H1 (cell line): Measurements from ENCODE around the gene POMT2. TPM values are rescaled to one million over a fixed set of nuclear protein-coding genes. Genes with fewer than 3 reads are reported as not detected.

Source experiments
- CTCF ChIA-PET: fragments of 300-600 bp; sonication (Branson Sonifier 250); formaldehyde crosslinking; loops from one replicate; lab custom pipeline; 2021; ENCODE audit not compliant: partially characterized antibody; lab: Charles Lee
- POLR2A ChIA-PET: fragments of 300-600 bp; sonication (Branson Sonifier 250); formaldehyde crosslinking; loops from one replicate; lab custom pipeline; 2021; ENCODE audit warnings: inconsistent platforms; ENCODE audit not compliant: partially characterized antibody; lab: Charles Lee
- DNase-seq, 2 experiments: peaks; one replicate each; pipeline versions ENCODE4 v3.0.0 to v3.0.0-alpha.2; 2010 to 2022; ENCODE audit warnings: low spot score in 2 of 2, low read depth in 1 of 2, mixed read lengths in 1 of 2
- FAIRE-seq: peaks from 2 replicates; lab custom pipeline; 2011; peaks lifted over from hg19 to GRCh38; lab: Jason Lieb, UNC
- H2AFZ ChIP-seq: 2 replicates; pipeline ENCODE4 v1.8.1; 2012; ENCODE audit warnings: low read length, inconsistent platforms
- H2AK5ac ChIP-seq: 2 replicates; pipeline ENCODE4 v1.6.1; 2013; ENCODE audit warnings: low read depth, low read length
- H2BK120ac ChIP-seq: replicated peaks from 2 replicates; pipeline ENCODE3; 2013; ENCODE audit warnings: low read depth, low read length, inconsistent platforms
- H2BK12ac ChIP-seq: 2 replicates; pipeline ENCODE4 v1.6.1; 2013; ENCODE audit warnings: low read depth, low read length
- H2BK15ac ChIP-seq: 2 replicates; pipeline ENCODE4 v1.6.1; 2013; ENCODE audit warnings: low read length
- H2BK20ac ChIP-seq: 2 replicates; pipeline ENCODE4 v1.6.1; 2013; ENCODE audit warnings: low read length
- H2BK5ac ChIP-seq: 2 replicates; pipeline ENCODE4 v1.6.1; 2013; ENCODE audit warnings: low read depth, low read length
- H3K14ac ChIP-seq: 2 replicates; pipeline ENCODE4 v1.6.1; 2013; ENCODE audit warnings: inconsistent platforms; ENCODE audit not compliant: insufficient read length
- H3K18ac ChIP-seq: 2 replicates; pipeline ENCODE4 v1.6.1; 2013; ENCODE audit warnings: low read length; ENCODE audit errors: extremely low read depth
- H3K23ac ChIP-seq: 2 replicates; pipeline ENCODE4 v1.6.1; 2013; ENCODE audit warnings: inconsistent platforms; ENCODE audit not compliant: insufficient read length
- H3K23me2 ChIP-seq: 2 replicates; pipeline ENCODE4 v1.6.1; 2013; ENCODE audit warnings: low read depth, low read length
- H3K27ac ChIP-seq: 2 replicates; pipeline ENCODE4 v1.6.1; 2011; ENCODE audit warnings: low read depth, low read length, inconsistent platforms
- H3K27me3 ChIP-seq, 4 experiments: replicated peaks in 1 of 4; 1 replicate in 1 of 4; 2 replicates in 3 of 4; pipeline versions ENCODE4 v1.6.1 to v1.8.1; 2011 to 2013; ENCODE audit warnings: low read length in 3 of 4, mild to moderate bottlenecking in 3 of 4, inconsistent platforms in 2 of 4, mixed read lengths in 2 of 4, moderate library complexity in 1 of 4; ENCODE audit not compliant: control insufficient read depth in 3 of 4, insufficient read depth in 3 of 4; ENCODE audit errors: extremely low read depth in 1 of 4
- H3K36me3 ChIP-seq, 4 experiments: 2 replicates each; pipeline versions ENCODE4 v1.6.1 to v1.8.1; 2011 to 2013; ENCODE audit warnings: mild to moderate bottlenecking in 4 of 4, low read length in 3 of 4, moderate library complexity in 2 of 4, control low read depth in 1 of 4, inconsistent platforms in 1 of 4; ENCODE audit not compliant: insufficient read depth in 4 of 4, control insufficient read depth in 2 of 4
- H3K4ac ChIP-seq: replicated peaks from 2 replicates; pipeline ENCODE3; 2013; ENCODE audit warnings: low read length, low read depth, mixed read lengths, inconsistent platforms; ENCODE audit not compliant: insufficient read length
- H3K4me1 ChIP-seq, 4 experiments: replicated peaks in 1 of 4; 1 replicate in 1 of 4; 2 replicates in 3 of 4; pipeline versions ENCODE4 v1.6.1 to v1.8.1; 2011 to 2013; ENCODE audit warnings: low read length in 3 of 4, inconsistent platforms in 2 of 4, mixed read lengths in 1 of 4; ENCODE audit not compliant: insufficient read depth in 4 of 4, control insufficient read depth in 3 of 4
- H3K4me2 ChIP-seq, 2 experiments: 2 replicates each; pipeline versions ENCODE4 v1.6.1 to v1.8.1; 2011 to 2013; ENCODE audit warnings: low read depth in 2 of 2, low read length in 2 of 2, control low read depth in 1 of 2, inconsistent platforms in 1 of 2, mild to moderate bottlenecking in 1 of 2; ENCODE audit not compliant: insufficient read depth in 1 of 2
- H3K4me3 ChIP-seq, 4 experiments: fragments of 200-600, 300-600 bp in 1 of 4; sonication (generic), shearing (Covaris generic), sonication (Bioruptor Twin) in 1 of 4; 2 replicates each; pipeline versions ENCODE4 v1.5.1 to v1.8.1; 2011 to 2016; ENCODE audit warnings: low read length in 4 of 4, low read depth in 3 of 4, control low read depth in 2 of 4, inconsistent platforms in 2 of 4, mild to moderate bottlenecking in 2 of 4, mixed read lengths in 1 of 4, moderate library complexity in 1 of 4; ENCODE audit not compliant: insufficient read depth in 2 of 4; ENCODE audit errors: extremely low read depth in 1 of 4
- H3K56ac ChIP-seq: replicated peaks from 2 replicates; pipeline ENCODE3; 2013; ENCODE audit warnings: low read depth, mild to moderate bottlenecking, mixed read lengths, low read length, inconsistent platforms; ENCODE audit not compliant: insufficient read length
- H3K79me1 ChIP-seq: 2 replicates; pipeline ENCODE4 v1.6.1; 2013; ENCODE audit warnings: low read depth, low read length, control low read depth
- H3K79me2 ChIP-seq, 2 experiments: 2 replicates each; pipeline versions ENCODE4 v1.6.1 to v1.8.1; 2012 to 2013; ENCODE audit warnings: low read length in 2 of 2, mild to moderate bottlenecking in 2 of 2, inconsistent platforms in 1 of 2; ENCODE audit not compliant: insufficient read depth in 2 of 2, control insufficient read depth in 1 of 2
- H3K9ac ChIP-seq, 4 experiments: replicated peaks in 1 of 4; 1 replicate in 1 of 4; 2 replicates in 3 of 4; pipeline versions ENCODE4 v1.6.1 to v1.8.1; 2011 to 2013; ENCODE audit warnings: low read depth in 3 of 4, low read length in 3 of 4, control low read depth in 2 of 4, mild to moderate bottlenecking in 2 of 4, moderate library complexity in 2 of 4, inconsistent platforms in 1 of 4; ENCODE audit errors: extremely low read depth in 1 of 4
- H3K9me3 ChIP-seq, 2 experiments: 2 replicates each; pipeline versions ENCODE4 v1.6.1 to v1.8.1; 2012 to 2013; ENCODE audit warnings: mild to moderate bottlenecking in 2 of 2, moderate library complexity in 2 of 2, control low read depth in 1 of 2, inconsistent platforms in 1 of 2, low read depth in 1 of 2, low read length in 1 of 2, mixed read lengths in 1 of 2; ENCODE audit not compliant: insufficient read depth in 2 of 2
- H4K20me1 ChIP-seq, 2 experiments: replicated peaks in 1 of 2; 2 replicates each; pipeline versions ENCODE3 to v1.8.1; 2011 to 2013; ENCODE audit warnings: inconsistent platforms in 2 of 2, low read length in 2 of 2, mild to moderate bottlenecking in 1 of 2; ENCODE audit not compliant: insufficient read depth in 2 of 2, control insufficient read depth in 1 of 2
- H4K5ac ChIP-seq: 2 replicates; pipeline ENCODE4 v1.6.1; 2013; ENCODE audit warnings: low read length, low read depth, mixed read lengths, inconsistent platforms; ENCODE audit not compliant: insufficient read length
- H4K8ac ChIP-seq: 2 replicates; pipeline ENCODE4 v1.8.0; 2013; ENCODE audit warnings: mild to moderate bottlenecking, moderate library complexity, low read length, inconsistent platforms; ENCODE audit not compliant: insufficient read depth; ENCODE audit errors: extremely low read depth
- H4K91ac ChIP-seq: replicated peaks from 2 replicates; pipeline ENCODE3; 2013; ENCODE audit warnings: low read length, mixed read lengths, inconsistent platforms; ENCODE audit not compliant: insufficient read length
- ASH2L ChIP-seq: fragments of 200-600, 300-600 bp; sonication (generic); IDR thresholded peaks from one replicate; pipeline ENCODE4 v1.7.1; 2017; ENCODE audit warnings: low read length
- BACH1 ChIP-seq: IDR thresholded peaks from 2 replicates; pipeline ENCODE4 v1.6.1; 2012; ENCODE audit warnings: low read length, improper control_type of control experiment
- BCL11A ChIP-seq, 2 experiments: IDR thresholded peaks; one replicate each; pipeline ENCODE4 v1.6.1; 2011; ENCODE audit warnings: low read depth in 2 of 2, low read length in 2 of 2, mild to moderate bottlenecking in 2 of 2
- EGR1 ChIP-seq: IDR thresholded peaks from 2 replicates; pipeline ENCODE4 v1.6.1; 2011; ENCODE audit warnings: low read depth, low read length, borderline replicate concordance
- EP300 ChIP-seq, 2 experiments: IDR thresholded peaks; 1 replicate in 1 of 2; 2 replicates in 1 of 2; pipeline ENCODE4 v1.6.1; 2011 to 2012; ENCODE audit warnings: low read depth in 2 of 2, low read length in 2 of 2, mild to moderate bottlenecking in 2 of 2, borderline replicate concordance in 1 of 2, inconsistent platforms in 1 of 2, moderate library complexity in 1 of 2
- RFX5 ChIP-seq: IDR thresholded peaks from 2 replicates; pipeline ENCODE4 v1.6.1; 2011; ENCODE audit warnings: low read depth, low read length, improper control_type of control experiment, borderline replicate concordance
- RNF2 ChIP-seq: fragments of 200-900, 300-1000 bp; sonication (generic); IDR thresholded peaks from 2 replicates; pipeline ENCODE4 v1.7.1; 2016; ENCODE audit warnings: borderline replicate concordance, low read depth, mild to moderate bottlenecking, antibody characterized with exemption, low read length; ENCODE audit not compliant: poor library complexity, severe bottlenecking; ENCODE audit errors: missing control alignments
- SP4 ChIP-seq: IDR thresholded peaks from 2 replicates; pipeline ENCODE4 v1.6.1; 2012; ENCODE audit warnings: low read length, inconsistent platforms
- SUZ12 ChIP-seq: fragments of 200-600 bp; sonication (generic); IDR thresholded peaks from 2 replicates; pipeline ENCODE4 v1.6.1; 2012; ENCODE audit warnings: mild to moderate bottlenecking, inconsistent platforms, low read length, moderate library complexity, mixed read lengths
- TBP ChIP-seq: IDR thresholded peaks from 2 replicates; pipeline ENCODE4 v1.6.1; 2011; ENCODE audit warnings: low read depth, low read length, improper control_type of control experiment
- WGBS, 2 experiments: shearing (Covaris generic) in 1 of 2; methylation state at CpG; one replicate each; pipeline versions ENCODE4 v1.1.6 to v1.1.7; 2013 to 2015; ENCODE audit warnings: low lambda C conversion rate in 2 of 2, mixed read lengths in 2 of 2, inconsistent platforms in 1 of 2, low coverage in 1 of 2, missing lambda C conversion rate in 1 of 2; ENCODE audit not compliant: insufficient replicate concordance in 2 of 2, insufficient coverage in 1 of 2, insufficient read length in 1 of 2; ENCODE audit errors: extremely low coverage in 1 of 2, missing lambda C conversion rate in 1 of 2; 5-methylcytosine and 5-hydroxymethylcytosine counted together
- polyA plus RNA-seq, 7 experiments: library from polyadenylated mRNA; depleted of rRNA in 3 of 7; stranded (reverse) in 5 of 7; unstranded in 2 of 7; fragments of >200 nt in 5 of 7; fragments of 200-250 nt in 2 of 7; gene quantifications; 1 replicate in 5 of 7; 2 replicates in 1 of 7; 4 replicates in 1 of 7; pipeline versions ENCODE4 v1.2.1 to v1.2.3, GENCODE V29; 2011 to 2013; ENCODE audit warnings: missing spikeins in 2 of 7, mixed read lengths in 2 of 7
- total RNA-seq: library from RNA; stranded (reverse); fragmentation: NEBNext Ultra II Directional; extraction: Animal tissue kit (Norgen Biotek cat#: 25700); gene quantifications from 2 replicates; pipeline ENCODE4 v1.2.1, GENCODE V29; 2021
- TF ChIP-seq, protein P1 (sequence below): IDR thresholded peaks from 2 replicates; pipeline ENCODE4 v1.6.1; 2011; ENCODE audit warnings: low read length, improper control_type of control experiment

Gene POMT2
- total and polyA plus RNA-seq, 2 of the 8 experiments (the other 6 are each of a cell fraction or from before 2014, with no cell fraction given) = 20.8 to 44.9 TPM

DNA sequence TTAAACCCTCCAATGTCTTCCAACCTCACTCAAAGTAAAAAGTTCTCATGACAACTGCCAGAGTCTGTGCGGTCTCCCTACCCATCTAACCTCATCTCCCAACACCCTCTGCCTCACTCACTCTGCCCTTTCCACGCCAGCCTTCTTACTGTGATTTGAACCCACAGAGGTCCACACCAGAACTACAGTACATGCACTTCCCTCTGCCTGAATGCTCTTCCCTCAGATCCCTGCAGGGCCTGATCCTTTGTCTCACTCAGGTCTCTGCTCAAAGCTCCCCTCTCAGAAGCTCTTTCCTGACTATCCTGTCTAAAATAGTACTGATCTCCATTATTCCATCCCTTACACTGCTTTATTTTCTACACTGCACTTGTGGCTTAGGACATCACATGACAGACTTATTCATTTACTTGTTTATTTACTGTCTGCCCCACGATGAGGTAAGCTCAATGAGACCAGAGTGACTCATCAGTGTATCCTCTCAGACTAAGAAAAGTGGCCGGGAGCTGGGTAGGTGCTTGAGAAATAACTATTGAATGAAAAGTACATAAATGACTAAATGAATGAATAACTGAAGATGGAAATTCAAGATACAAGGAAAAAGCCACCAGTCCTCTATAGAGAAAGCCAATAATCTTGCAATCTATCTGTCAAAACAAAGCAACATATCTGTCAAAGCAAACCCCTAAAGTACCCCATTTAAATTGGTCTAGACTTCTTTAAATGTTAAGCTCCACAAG, 17.1 kb downstream of the POMT2 start:
- CTCF ChIA-PET = interaction anchor here (0.8 to 22.3 kb wide), 11 partner anchors 9 to 246 kb away, joined by 3 to 353 read pairs (median 4); partner anchors contain the start of genes GSTZ1, POMT2 and ZDHHC22
- no peak overlapping the region for H3K4me3 ChIP-seq
- H4K5ac ChIP-seq = no peak overlapping the region
- H3K27ac ChIP-seq = no peak overlapping the region
- no peak overlapping the region for H4K91ac ChIP-seq
- H2BK20ac ChIP-seq = no peak overlapping the region
- no peak overlapping the region for H3K18ac ChIP-seq
- H2BK15ac ChIP-seq = no peak overlapping the region
- no peak overlapping the region for H3K4me2 ChIP-seq
- H3K27me3 ChIP-seq = no peaks in the 10 kb centered on the region
- H3K4ac ChIP-seq = no peak overlapping the region
- H3K79me2 ChIP-seq = no peaks in the 10 kb centered on the region
- no peak overlapping the region for H2BK5ac ChIP-seq
- DNase-seq = no peak
- H3K79me1 ChIP-seq = no peaks in the 10 kb centered on the region; the same call in 1 of the 2 replicates
- no peaks in the 10 kb centered on the region for H3K23me2 ChIP-seq
- peaks cover 0 to 3% of the 10 kb centered on the region in 2 experiments for H4K20me1 ChIP-seq
- H3K36me3 ChIP-seq = peaks cover 0 to 5% (median 2%) of the 10 kb centered on the region in 4 experiments; a peak in 3 of 8 replicates
- H3K9ac ChIP-seq = no peak overlapping the region
- peaks cover 0 to 8% (median 1%) of the 10 kb centered on the region in 4 experiments; a peak in 2 of 7 replicates for H3K4me1 ChIP-seq
- H3K14ac ChIP-seq = no peak overlapping the region
- H2AFZ ChIP-seq = no peak overlapping the region
- H3K56ac ChIP-seq = no peak overlapping the region
- H3K9me3 ChIP-seq = no peaks in the 10 kb centered on the region
- FAIRE-seq = no peak
- H2AK5ac ChIP-seq = no peak overlapping the region
- H3K23ac ChIP-seq = no peak overlapping the region
- no peak overlapping the region for H2BK120ac ChIP-seq
- WGBS, 2 experiments = 88% methylated on average over 4 of the region's 4 CpGs; no CpG with 5 or more reads in 1 of the 2 experiments
- POLR2A ChIA-PET = interaction anchor here (2.3 kb wide), 1 partner anchor 19 kb away, joined by 7 read pairs; no protein-coding TSS in a partner anchor
- no peak overlapping the region for H4K8ac ChIP-seq
- H2BK12ac ChIP-seq = no peak overlapping the region
- TF ChIP-seq RNF2 (no peak), TBP (no peak), BACH1 (no peak), SP4 (no peak), EP300 (IDR thresholded peaks at IDR 0.05; ENCODE audit: borderline replicate concordance in 1 of 2, low read depth in 2 of 2, low read length in 2 of 2) (no peak), RFX5 (no peak), EGR1 (no peak), ASH2L (no peak), BCL11A (IDR thresholded peaks at IDR 0.05; ENCODE audit: low read depth in 2 of 2, low read length in 2 of 2) (no peak), SUZ12 (no peak)
- TF ChIP-seq, protein P1, sequence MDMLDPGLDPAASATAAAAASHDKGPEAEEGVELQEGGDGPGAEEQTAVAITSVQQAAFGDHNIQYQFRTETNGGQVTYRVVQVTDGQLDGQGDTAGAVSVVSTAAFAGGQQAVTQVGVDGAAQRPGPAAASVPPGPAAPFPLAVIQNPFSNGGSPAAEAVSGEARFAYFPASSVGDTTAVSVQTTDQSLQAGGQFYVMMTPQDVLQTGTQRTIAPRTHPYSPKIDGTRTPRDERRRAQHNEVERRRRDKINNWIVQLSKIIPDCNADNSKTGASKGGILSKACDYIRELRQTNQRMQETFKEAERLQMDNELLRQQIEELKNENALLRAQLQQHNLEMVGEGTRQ = no peak
